Activated gamma-delta T cell treated with anti-CD3 and anti-CD28 coated beads, Interleukin-2, amount 50 U/mL, for 16 hours (primary cell): ENCODE measurements around the gene G3BP1.
"Not testable (repeated sequence)": the region's sequence is repeated elsewhere in the genome, so short reads cannot be mapped to it uniquely, and the experiment has no call there.

ENCODE experiments used
- DNase-seq: peaks from one replicate; pipeline ENCODE4 v3.0.0-alpha.2; 2020; ENCODE audit warnings: low read depth

The G3BP1 gene

DNA sequence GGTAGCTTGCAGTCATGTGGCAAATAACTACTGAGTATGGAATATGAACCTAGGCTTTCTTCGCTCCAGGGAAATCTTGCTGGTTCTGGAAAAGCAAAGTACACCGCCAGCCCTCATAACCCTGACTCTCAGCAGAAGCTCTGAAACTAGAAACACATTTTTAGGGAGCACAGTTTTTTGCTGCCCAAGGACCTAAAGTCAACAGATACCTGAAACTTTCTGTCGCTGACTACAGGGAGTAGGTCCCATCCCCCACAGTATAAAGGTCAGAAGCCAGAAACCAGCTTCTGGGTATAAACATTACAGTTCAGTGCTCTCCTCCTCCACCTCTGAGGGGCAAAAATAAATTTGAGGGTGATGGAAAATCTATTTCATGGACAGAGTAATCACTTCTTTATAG is 16.4 kb upstream of the G3BP1 start:
- DNase-seq = no peak

DNA sequence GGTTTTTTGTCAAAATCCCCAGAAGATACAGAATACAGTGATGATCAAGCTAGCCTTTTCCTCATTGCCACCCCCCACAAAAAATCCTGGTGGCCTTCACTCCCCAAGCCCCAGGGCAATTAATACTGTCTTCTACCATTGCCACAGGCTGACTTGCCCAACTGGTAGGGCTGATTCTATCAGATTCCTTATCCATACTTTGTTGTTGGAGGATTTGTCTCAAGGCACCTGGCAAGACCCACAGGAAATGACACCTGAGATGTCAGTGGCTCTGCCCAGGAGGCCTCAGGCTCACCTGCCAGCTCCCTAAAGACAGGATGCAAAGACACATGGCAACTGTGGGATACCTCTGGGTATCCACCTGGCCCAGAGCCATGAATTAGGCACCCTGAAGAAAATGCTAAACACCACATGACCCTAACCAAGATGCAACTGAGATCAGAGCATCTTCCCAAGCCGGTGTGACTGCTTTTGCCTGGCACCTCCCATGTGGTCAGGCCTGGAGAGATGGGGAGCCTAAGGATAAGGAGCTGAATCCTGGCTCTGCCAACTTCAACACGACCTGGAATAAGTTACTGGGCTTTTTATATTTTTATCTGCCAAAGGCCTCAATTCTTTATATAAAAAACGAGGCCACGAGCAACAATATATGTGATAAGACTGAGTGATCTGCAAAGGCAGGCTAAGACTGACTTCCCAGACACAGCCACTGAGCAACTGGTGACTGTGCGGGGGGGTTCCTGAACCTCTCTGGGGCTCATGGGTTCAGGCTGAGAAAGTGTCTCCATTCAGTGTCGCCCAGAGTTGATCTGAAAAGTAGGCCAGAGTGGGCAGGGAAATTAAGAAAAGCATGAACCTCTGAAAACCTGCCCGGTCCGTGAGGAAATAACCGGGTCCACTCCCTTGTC is 14.3 kb upstream of the G3BP1 start:
- peak; percentile 21 for DNase-seq

DNA sequence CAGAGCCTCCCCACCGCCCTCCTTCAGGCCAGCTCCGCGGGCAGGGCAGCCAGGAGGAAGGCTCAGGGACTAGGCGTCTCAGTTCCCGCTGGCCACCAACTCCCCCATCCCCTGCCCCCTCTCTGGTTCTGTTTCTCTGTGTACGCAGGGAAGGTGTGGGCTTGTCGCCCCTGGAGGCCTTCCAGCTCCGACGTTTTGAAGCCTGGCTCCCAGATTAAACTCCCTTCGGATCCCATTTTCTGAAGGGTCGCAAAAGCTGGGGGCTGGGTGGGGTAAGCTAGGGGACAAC is 13.7 kb upstream of the G3BP1 start:
- no peak for DNase-seq

DNA sequence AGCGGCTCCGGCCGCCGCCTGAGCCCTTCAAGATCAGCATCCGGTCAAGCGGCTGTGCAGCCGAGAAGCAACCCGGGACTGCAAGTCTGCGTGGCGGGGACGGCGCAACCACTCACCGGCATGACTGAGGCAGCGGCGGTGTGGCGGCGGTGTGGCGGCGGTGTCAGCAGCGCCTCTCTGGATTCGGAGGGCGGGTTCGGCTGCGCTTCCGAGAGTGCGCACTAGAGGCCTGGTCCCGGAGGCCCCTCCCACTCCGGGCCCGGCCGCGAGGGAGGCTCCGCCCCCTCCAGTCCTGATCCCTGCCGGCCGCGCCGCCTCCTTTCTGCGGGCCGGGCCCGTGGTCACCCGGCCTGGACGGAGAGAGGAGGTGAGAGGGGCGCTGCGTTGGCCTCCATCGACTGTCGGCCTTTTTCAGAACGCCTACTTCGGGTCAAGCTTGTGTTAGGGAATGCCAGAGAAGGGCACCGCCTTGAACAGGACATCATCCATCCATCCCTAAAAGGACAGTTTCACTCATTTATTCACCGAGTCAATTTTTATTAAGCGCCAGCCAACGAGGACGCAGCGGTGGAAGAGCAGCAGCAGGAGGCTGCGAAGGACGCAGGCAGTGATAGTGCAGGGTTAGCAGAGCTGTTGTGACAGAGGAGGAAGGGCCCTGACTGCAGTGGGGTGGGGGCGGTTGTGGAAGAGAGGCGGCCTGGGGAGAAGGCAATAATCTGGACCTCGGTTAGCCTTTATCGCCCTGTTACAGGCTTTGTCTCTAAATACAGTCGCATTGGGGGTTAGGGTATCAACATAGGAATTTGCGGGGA is 13.1 kb upstream of the G3BP1 start, which contains the start of gene ATOX1:
TSS of gene ATOX1 (minus strand) at position 202 of the 812 bp plus-strand sequence. CDS start at position 122, 80 bp downstream.
- DNase-seq = peak; percentile 82

DNA sequence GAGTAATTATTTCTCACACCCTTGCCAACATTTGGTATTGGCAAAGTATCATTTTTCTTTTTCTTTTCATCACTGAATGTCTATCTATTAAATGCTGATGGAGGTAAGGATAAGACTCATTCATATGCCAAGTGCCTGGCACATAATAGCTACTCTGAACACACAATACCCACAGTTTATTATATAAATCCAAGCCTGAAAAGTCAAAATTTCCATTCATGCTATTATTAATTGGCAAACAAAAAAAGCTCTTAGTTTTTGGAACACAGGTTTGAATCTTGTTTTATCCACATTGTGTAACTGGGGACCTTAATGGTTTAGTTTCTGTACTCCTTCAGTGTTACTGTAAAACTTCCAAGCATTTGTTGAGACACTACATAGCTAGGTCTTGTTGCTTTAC is 7.0 kb upstream of the G3BP1 start:
- DNase-seq = no peak

DNA sequence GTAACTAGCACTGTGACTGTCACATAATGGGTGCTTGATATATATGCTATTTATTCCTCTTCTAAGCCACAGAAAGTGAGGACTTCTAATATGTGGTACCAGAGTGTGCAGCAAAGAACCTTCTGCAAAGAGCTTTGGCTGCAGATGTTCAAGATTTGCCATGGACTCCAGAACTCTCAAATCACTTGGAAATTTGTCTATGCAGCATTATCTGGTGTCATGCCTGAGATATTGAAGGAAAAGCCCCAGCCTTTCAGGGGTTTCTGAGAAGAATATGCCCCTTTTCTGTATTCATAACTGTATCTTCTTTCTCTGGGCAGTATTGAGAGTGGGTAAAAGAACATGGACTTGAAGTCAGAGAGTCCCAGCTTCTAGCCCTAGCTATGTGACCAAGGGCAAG is 4.8 kb upstream of the G3BP1 start:
- no peak for DNase-seq

DNA sequence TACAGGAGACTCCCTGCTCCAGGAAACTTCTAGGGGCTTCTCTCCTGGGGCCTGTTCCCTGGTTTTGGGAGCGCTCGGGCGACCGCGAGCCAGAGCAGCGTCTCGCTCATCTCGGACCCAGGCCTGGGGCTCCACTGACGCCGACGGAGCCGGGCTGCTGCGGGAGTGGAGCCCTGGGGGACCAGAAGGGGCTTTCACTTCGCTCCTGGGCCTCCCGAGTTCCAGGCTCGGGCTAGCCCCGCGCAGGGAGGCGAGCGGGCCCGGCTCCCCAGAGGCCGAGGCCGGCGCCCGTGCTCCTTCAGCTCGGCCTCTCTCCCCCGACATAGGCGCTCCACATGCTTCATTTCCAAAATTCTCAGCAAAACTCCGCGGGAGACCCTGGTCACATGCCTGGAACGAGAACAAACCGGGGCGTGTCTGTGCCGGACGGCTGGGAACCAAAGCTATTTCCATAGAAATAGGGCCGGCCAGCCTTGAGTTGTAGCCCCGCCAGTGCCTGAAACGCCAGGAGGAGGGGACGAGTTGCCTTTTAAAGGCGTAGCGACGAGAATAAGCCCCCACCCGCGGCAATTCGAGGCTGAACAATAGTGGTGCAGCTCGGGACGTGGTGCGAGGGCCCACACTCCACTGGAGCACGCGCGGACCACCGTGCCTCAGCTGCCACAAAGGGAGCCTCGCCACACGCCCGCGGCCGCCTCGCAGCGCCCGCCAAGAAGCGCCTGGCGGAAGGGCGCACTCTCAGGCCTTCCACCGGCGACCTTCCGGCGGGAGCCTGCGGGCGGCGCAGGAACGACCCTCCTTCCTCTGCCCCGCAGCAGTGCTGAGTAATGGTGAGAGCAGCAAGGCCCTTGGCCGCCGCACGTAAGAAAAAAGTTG is 1.1 kb upstream of the G3BP1 start:
- DNase-seq = peak; percentile 55

DNA sequence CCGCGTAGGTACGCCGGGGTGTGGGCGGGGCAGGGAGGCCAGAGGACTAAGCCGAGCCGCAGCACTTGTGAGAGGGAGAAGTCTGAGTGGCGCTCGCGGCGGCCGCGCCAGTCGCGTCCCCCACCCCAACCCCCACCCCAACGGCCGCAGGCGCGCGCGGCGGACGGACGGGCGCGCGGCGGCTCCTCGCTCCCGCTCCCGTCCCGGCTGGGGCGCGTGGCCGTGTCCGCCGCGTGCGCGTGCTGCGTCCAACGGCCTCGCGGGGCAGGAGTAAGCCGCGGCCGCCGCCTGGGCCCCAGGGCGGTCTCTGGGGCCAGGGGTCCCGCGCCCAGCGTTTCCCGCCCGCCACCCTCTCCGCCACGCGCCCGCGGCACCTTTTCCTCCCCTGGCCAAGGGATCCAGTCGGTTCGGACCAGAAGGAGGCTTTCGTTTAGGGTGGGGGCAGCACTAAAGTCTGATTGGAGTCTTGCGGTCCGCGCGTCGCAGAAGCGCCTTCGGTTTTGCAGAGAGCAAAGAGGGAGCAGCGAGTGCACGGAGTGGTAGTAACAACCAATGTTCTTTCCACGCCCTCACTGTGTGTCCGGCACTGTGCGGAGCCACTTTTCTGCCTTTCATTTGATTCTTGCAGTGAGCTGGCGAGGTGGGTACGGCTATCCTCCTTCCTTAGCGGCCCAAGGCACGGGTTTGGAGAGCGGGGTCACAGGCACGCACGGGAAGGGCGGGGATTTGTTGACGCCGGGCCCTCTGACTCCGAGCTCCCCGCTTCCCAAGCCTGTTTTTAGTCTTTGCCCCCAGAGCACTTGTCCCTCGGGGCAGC is 483 bp downstream of the G3BP1 start:
- peak; percentile 23 for DNase-seq

DNA sequence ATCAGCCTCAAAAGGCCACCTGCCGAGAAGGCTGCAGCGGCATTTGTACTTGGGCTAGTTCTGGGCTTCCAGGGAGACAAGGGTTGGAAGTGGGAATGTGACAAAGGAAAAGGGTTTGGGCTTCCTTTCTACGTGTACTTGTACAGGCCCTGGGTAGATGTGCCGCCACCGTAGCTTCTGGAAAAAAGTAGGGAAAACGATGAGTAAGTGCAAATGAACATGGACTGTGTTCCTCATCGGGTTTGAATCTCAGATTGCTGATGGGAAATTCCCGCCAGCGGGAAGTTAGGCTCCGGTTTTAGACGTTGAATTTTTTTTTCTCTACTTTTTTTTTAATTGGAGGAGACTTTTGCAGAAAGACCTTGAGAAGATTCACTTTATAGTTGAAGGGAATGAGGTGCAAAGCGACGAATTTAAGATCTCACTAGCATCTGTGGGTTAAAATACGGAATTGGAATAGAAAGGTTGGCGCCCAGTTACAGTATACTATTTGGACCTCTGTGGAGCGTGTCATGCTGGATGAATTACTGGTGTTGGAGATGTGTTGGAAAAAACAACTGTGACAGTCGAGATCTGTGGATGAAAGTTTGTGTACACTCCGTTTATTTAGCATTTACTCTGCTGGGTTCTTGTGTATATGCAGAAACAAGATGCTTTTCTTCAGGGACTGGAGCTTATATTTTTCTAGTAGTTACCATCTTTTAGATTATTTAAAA is 1.2 kb downstream of the G3BP1 start:
- no peak for DNase-seq

DNA sequence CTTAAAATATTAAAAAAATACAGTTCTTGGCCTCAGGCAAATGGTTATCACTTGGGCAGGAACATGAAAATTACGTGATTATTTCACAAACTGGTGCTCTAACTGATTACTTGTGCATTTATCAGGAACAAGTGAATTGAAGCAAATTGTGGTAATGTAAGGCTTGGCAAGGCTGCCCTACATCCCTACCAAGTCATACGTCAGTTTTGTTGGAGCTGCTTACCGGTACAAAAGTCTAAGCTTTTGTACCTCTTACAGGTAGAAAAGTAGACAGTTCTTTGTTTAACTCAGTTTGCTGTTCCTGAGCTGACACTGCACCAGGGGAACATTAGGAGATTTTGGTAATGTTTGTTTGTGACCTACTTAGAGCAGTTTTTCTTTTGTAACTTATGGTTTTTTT is 2.2 kb downstream of the G3BP1 start:
- DNase-seq = no peak

DNA sequence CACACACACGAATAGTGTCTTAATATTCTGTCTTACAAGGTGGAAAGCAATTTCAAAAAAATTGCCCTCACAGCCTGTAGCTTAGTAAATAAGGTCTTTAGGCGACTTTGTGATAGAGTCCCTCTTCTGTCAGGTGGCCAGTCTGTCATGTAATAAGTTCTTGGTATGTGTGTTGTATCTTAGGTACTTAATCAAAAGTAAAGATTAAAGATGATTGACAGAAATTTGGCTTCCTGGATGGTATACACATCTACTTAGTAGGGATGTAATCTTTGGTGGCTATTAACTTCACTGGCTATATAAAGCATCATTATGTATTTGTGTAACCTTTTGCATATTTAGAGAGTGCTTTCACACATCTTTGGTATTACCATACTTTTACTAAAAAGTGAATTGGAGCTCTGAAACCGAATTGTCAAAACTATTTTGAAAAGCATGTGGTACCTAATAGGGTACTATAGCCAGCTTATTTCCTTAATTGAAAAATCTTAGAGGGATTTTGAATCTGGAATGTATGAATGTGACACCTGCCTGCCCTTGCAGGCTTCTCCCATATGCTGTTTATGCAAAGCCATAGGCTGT is 3.4 kb downstream of the G3BP1 start:
- no peak for DNase-seq

DNA sequence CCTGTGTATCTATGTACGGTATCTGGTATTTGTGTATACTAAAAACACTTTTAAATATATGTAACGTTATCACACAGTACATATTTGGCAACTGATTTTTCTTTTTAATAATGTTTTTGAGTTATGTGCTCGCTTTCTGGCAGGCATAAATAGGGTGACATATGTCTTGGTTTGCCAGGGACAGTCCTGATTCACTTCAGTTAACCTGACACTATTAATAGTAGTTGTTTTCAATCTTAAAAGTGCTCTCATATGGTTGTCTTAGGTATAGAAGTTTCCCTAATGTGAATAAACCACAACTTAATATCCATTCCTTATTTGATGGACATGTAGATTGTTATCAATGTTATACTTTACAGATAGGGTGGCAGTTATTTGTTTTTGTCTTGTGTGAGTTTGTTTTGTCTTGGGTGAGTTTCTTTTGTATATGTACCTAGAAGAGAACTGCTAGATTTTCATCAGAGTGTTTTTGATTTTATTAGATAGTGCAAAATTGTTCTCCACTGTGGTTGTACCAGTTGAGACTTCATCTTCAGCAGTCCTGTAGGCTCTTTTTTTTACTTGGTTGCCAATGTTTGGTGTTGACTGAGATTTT is 7.9 kb downstream of the G3BP1 start:
- DNase-seq = no peak

DNA sequence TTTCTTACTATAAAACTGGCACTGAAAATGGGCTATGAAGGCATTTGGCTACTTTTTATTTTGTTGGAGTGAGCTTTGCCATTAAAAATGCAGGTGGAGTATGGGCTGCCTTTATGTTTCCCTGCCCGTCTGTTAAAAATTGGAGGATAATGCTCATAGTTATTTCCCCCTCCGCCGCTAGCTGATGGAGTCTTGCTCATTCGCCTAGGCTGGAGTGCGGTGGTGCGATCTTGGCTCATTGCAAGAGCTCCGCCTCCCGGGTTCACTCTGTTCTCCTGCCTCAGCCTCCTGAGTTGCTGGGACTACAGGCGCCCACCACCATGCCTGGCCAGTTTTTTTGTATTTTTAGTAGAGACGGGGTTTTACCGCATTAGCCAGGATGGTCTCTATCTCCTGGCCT is 8.6 kb downstream of the G3BP1 start:
- DNase-seq = no peak

DNA sequence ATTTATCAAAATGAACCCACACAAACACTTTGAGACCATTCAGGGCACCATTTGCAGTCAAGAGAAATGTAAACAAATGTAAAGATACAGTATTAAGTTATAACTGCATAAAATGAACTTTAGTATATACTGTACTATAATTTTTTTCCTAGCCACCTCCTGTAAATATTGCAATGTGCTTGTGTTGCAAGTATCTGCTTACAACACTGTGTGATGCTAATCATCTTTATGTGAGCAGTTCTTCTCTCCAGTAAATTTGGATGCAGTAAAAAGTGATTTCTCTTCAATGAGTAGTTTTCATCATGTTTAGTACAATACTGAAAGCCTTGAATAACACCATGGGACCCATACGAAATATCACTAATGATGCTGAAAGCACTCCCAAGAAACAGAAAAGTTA is 9.4 kb downstream of the G3BP1 start:
- DNase-seq = no peak

DNA sequence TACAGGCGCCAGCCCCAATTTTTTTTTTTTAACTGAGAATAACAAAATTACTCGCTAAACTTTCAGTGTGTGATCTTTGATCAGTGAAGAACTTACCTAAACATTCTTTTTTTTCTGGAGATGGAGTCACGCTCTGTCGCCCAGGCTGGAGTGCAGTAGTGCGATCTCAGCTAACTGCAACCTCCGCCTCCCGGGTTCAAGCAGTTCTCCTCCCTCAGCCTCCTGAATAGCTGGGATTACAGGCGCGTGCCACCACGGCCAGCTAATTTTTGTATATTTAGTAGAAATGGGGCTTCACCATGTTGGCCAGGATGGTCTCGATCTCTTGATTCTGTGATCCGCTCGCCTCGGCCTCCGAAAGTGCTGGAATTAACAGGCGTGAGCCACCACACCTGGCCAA is 11.9 kb downstream of the G3BP1 start:
- DNase-seq = not testable (repeated sequence)

DNA sequence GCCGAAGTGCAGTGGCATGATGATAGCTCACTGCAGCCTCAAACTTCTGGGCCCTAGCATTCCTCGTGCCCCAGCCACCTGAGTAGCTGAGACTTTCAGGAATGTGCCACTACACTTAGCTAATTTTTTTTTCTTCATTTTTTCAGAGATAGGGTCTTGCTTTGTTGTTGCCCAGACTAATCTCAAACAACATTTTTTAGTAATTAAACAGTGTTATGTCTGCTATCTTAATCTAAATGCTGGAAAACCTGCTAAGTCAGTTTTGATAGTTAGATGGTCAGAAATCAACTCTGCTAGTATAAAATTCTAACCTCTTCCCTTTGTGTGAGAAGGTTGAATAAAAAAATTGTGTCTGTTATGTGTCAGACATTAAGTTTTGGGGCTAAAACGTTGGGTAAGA is 12.4 kb downstream of the G3BP1 start:
- no peak for DNase-seq

DNA sequence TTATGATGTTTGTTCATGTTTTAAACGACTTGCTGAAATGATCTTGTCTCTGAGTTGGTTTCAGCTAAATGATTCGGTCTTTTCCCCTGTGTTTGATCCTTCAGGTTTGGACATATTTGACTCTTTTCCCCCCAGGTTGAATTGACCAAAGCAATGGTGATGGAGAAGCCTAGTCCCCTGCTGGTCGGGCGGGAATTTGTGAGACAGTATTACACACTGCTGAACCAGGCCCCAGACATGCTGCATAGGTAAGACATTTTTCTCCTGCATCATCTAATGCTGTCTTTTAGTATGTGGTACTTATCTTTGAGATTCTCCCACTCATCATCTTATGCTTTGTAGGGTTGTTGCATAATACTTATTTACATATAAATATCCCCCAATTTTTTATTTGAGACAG is 14.7 kb downstream of the G3BP1 start:
- no peak for DNase-seq

DNA sequence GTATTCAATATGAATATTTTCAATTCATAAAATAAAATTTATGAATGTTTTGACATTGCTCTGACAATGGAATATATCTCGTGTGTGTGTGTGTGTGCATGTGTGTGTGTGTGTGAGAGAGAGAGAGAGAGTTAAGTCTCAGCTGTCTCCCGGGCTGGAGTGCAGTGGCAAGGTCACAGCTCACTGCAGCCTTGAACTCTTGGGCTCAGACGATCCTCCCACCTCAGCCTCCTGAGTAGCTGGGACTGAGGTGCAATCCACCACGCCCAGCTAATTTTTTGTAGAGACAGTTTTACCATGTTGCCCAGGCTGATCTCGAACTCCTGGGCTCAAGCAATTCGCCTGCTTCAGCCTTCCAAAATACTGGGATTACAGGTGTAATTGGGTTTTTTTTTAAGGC is 16.1 kb downstream of the G3BP1 start:
- no peak for DNase-seq

DNA sequence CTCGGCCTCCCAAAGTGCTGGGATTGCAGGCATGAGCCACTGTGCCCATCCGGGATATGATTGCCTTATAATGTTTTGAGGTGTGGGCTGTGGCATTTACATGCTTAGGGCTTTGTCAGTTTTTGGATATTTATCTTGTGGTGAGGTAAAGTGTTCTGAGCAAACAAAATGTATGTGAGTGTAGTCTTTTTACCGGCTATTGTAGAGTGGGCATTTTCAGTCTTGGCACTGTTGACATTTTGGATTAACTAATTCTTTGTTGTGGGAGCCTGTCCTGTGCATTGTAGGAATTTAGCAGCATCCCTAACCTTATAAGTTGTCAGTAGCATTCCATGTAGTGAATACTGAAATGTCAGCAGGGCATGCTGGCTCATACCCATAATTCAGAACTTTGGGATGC is 21.6 kb downstream of the G3BP1 start:
- DNase-seq = no peak

DNA sequence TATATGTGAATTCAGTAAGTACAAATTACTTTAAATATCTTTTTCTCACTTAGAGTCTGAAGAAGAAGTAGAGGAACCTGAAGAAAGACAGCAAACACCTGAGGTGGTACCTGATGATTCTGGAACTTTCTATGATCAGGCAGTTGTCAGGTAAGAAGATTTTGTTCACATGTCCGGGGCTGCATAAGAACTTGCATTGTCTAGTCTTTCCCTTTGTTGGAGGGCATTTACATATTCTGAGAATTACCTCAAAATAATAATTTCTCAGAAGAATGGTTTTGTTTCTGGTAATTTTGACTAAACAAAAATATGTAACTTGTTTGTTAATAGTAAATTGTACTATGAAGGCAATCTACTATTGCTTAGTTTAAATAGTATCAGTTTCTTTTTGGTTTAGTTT is 23.7 kb downstream of the G3BP1 start:
- no peak for DNase-seq
